Tibial artery (tissue), 4 donors: ENCODE results near the gene RNF208.
"Not testable (repeated sequence)": the region's sequence is repeated elsewhere in the genome, so short reads cannot be mapped to it uniquely, and the experiment has no call there.

ENCODE experiments used
- DNase-seq, 2 donors: peaks; one replicate each; pipeline ENCODE4 v3.0.0-alpha.2; 2019
- H3K27ac ChIP-seq, 2 donors: fragments of 200-600 bp; sonication (generic) in 1 of 2; 1 replicate in 1 of 2; 2 replicates in 1 of 2; pipeline ENCODE4 v1.5.1; 2018 to 2019; ENCODE audit warnings: mild to moderate bottlenecking in 1 of 2
- H3K27me3 ChIP-seq, 2 donors: fragments of 200-600 bp; sonication (generic) in 1 of 2; one replicate each; pipeline versions ENCODE4 v1.5.1 to v1.6.0; 2016 to 2019
- H3K36me3 ChIP-seq, 3 donors: fragments of 200-600 bp; sonication (generic) in 2 of 3; one replicate each; pipeline ENCODE4 v1.5.1; 2016 to 2019; ENCODE audit warnings: mild to moderate bottlenecking in 2 of 3
- H3K4me1 ChIP-seq, 4 donors: fragments of 200-600 bp; sonication (generic) in 2 of 4; 1 replicate in 3 of 4; 2 replicates in 1 of 4; pipeline ENCODE4 v1.5.1; 2016 to 2019
- H3K4me3 ChIP-seq, 2 donors: fragments of 200-600 bp; sonication (generic) in 1 of 2; 1 replicate in 1 of 2; 2 replicates in 1 of 2; pipeline ENCODE4 v1.5.1; 2018 to 2019; ENCODE audit warnings: mild to moderate bottlenecking in 2 of 2
- H3K9me3 ChIP-seq, 3 donors: fragments of 200-600 bp; sonication (generic) in 1 of 3; one replicate each; pipeline ENCODE4 v1.5.1; 2016 to 2019
- intact Hi-C: fragments of 100-400 bp; cut with DNase I; formaldehyde crosslinking; loops from one replicate; pipeline ENCODE4 v1.15.0; 2023; ENCODE audit warnings: low total_unique reads
- TF ChIP-seq, protein P1 (sequence below), 2 experiments: fragments of 200-600 bp in 1 of 2; fragments of 450-650 bp in 1 of 2; IDR thresholded peaks; one replicate each; pipeline ENCODE4 v1.5.1; 2017 to 2019; ENCODE audit warnings: antibody characterized with exemption in 2 of 2, mild to moderate bottlenecking in 1 of 2, moderate library complexity in 1 of 2

RNF208 gene

DNA sequence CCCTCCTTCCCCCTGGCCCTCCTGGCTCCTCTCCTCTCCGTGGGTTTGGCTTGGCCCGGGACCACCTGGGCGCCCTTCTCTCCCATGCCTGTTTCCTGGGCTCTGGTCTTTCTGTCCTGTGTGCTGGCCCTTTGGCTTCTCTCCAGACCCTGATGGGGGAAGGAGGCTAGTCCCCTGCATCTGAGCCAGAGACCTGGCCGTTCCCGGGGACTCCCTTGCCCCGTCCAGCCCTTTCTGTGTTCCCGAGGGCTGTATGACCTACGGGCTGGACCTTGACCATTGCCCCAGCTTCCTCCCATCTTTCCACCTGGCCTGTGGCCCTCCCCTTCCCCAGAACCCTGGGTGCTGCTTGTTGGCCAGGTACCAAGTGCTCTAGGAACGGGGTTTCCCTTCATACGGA, 41.5 kb upstream of the RNF208 start:
- DNase-seq = no peak
- intact Hi-C loops = no loop called here
- peaks cover 30 to 65% (median 58%) of the 10 kb centered on the region in 3 donors for H3K36me3 ChIP-seq

DNA sequence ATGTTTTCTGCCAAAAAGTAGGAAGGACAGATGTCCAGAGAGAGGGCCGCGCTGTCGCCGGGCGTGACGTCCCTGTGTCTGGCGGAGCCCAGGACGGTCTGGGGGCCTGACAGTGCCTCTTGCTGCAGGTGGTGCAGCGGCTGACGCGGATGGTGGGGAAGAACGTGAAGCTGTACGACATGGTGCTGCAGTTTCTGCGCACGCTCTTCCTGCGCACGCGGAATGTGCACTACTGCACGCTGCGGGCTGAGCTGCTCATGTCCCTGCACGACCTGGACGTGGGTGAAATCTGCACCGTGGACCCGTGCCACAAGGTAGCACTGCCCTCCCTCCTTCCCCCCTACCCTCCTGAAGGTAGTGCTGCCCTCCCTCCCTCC, 40.9 kb upstream of the RNF208 start:
- DNase-seq = no peak
- Histone ChIP-seq H3K36me3 (peaks cover 30 to 69% (median 56%) of the 10 kb centered on the region in 3 donors), H3K27ac (no peak overlapping the region), H3K4me1 (peaks cover 0 to 2% (median under 1%) of the 10 kb centered on the region in 4 donors), H3K27me3 (no peaks in the 10 kb centered on the region), H3K4me3 (no peak overlapping the region), H3K9me3 (no peaks in the 10 kb centered on the region)
- TF ChIP-seq, protein P1, sequence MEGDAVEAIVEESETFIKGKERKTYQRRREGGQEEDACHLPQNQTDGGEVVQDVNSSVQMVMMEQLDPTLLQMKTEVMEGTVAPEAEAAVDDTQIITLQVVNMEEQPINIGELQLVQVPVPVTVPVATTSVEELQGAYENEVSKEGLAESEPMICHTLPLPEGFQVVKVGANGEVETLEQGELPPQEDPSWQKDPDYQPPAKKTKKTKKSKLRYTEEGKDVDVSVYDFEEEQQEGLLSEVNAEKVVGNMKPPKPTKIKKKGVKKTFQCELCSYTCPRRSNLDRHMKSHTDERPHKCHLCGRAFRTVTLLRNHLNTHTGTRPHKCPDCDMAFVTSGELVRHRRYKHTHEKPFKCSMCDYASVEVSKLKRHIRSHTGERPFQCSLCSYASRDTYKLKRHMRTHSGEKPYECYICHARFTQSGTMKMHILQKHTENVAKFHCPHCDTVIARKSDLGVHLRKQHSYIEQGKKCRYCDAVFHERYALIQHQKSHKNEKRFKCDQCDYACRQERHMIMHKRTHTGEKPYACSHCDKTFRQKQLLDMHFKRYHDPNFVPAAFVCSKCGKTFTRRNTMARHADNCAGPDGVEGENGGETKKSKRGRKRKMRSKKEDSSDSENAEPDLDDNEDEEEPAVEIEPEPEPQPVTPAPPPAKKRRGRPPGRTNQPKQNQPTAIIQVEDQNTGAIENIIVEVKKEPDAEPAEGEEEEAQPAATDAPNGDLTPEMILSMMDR (IDR thresholded peaks at IDR 0.05) = no peak
- intact Hi-C loops = no loop called here

More for the DNA sequence above, 41.5 kb upstream of the RNF208 start:
- Histone ChIP-seq H3K9me3 (no peaks in the 10 kb centered on the region), H3K4me1 (peaks cover 0 to 9% (median 5%) of the 10 kb centered on the region in 4 donors), H3K4me3 (no peak overlapping the region), H3K27ac (no peak overlapping the region), H3K27me3 (no peaks in the 10 kb centered on the region)
- TF ChIP-seq, protein P1 (IDR thresholded peaks at IDR 0.05) = no peak

- DNase-seq = not testable (repeated sequence)
Observed at GRCh38 chr9:137262173-137262908, 40.3 kb upstream of the RNF208 start.

GRCh38 chr9:137256856-137257255, 34.8 kb upstream of the RNF208 start:
- Histone ChIP-seq H3K36me3 (peaks cover 10 to 31% (median 12%) of the 10 kb centered on the region in 3 donors), H3K4me3 (peak overlapping the region; percentile 92), H3K27me3 (peaks cover 0 to 12% of the 10 kb centered on the region in 2 donors), H3K4me1 (peaks cover 0 to 26% (median 23%) of the 10 kb centered on the region in 4 donors), H3K9me3 (no peaks in the 10 kb centered on the region), H3K27ac (no peak overlapping the region)
- TF ChIP-seq, protein P1 (IDR thresholded peaks at IDR 0.05) = no peak
- intact Hi-C loops = no loop called here
- DNase-seq = no peak

More at GRCh38 chr9:137262173-137262908, 40.3 kb upstream of the RNF208 start:
- H3K4me3 ChIP-seq, H3K27me3 ChIP-seq, H3K27ac ChIP-seq, H3K9me3 ChIP-seq, intact Hi-C loops, H3K4me1 ChIP-seq: not testable (repeated sequence)
- TF ChIP-seq, protein P1 (IDR thresholded peaks at IDR 0.05) = peak; percentile 38 to 44
- H3K36me3 ChIP-seq = peaks cover 30 to 67% (median 51%) of the 10 kb centered on the region in 3 donors

- Histone ChIP-seq H3K36me3 (peaks cover 10 to 31% (median 12%) of the 10 kb centered on the region in 3 donors), H3K27me3 (peaks cover 0 to 17% of the 10 kb centered on the region in 2 donors), H3K4me1 (peaks cover 0 to 26% (median 23%) of the 10 kb centered on the region in 4 donors), H3K27ac (no peak overlapping the region), H3K4me3 (peak overlapping the region; percentile 92), H3K9me3 (no peaks in the 10 kb centered on the region)
- DNase-seq = no peak
- intact Hi-C loops = no loop called here
- TF ChIP-seq, protein P1 (IDR thresholded peaks at IDR 0.05) = no peak
Observed at GRCh38 chr9:137256362-137256761, 34.3 kb upstream of the RNF208 start.
